PC-9 (cell line): ENCODE data around the gene FNDC3B. TPM values are rescaled to one million over a fixed set of nuclear protein-coding genes. Genes with fewer than 3 reads are reported as not detected.
A peak's percentile ranks its signal among the peaks of the same experiment; 100 is the strongest.

Source experiments
- BruUV-seq: library from RNA; stranded (reverse); fragments of 400-500 nt; replicated peaks from 2 replicates; lab custom pipeline; 2021; lab: Mats Ljungman, UMichigan
- CTCF ChIA-PET: fragments of 300-600 bp; sonication (Branson Sonifier 250); formaldehyde crosslinking; loops from one replicate; lab custom pipeline; 2022; ENCODE audit warnings: antibody characterized with exemption; lab: Charles Lee
- POLR2A ChIA-PET: fragments of 300-600 bp; sonication (Branson Sonifier 250); formaldehyde crosslinking; loops from one replicate; lab custom pipeline; 2022; ENCODE audit warnings: antibody characterized with exemption; ENCODE audit not compliant: unreplicated experiment; lab: Charles Lee
- DNase-seq, 2 experiments: peaks; one replicate each; pipeline versions ENCODE4 v3.0.0 to v3.0.0-alpha.2; 2015 to 2022; ENCODE audit warnings: mixed read lengths in 1 of 2
- H2AFZ ChIP-seq: fragments of 200-600 bp; sonication (generic); 2 replicates; pipeline ENCODE4 v1.8.1; 2017; ENCODE audit warnings: antibody characterized with exemption
- H3F3A ChIP-seq: fragments of 200-600 bp; sonication (generic); 2 replicates; pipeline ENCODE4 v1.8.1; 2017; ENCODE audit warnings: antibody characterized with exemption, mild to moderate bottlenecking, low read depth; ENCODE audit not compliant: insufficient read depth
- H3K27ac ChIP-seq: fragments of 200-600 bp; sonication (generic); 2 replicates; pipeline ENCODE4 v1.6.1; 2016; ENCODE audit warnings: mixed run types
- H3K27me3 ChIP-seq: fragments of 200-600 bp; sonication (generic); 2 replicates; pipeline ENCODE4 v1.6.1; 2016; ENCODE audit warnings: low read depth, mixed run types; ENCODE audit not compliant: insufficient read depth
- H3K36me3 ChIP-seq: fragments of 200-600 bp; sonication (generic); 2 replicates; pipeline ENCODE4 v1.6.1; 2016; ENCODE audit warnings: low read depth, mixed run types
- H3K4me1 ChIP-seq: fragments of 200-600 bp; sonication (generic); replicated peaks from 2 replicates; pipeline ENCODE4 v1.6.1; 2016; ENCODE audit warnings: mixed run types; ENCODE audit not compliant: insufficient read depth
- H3K4me2 ChIP-seq: fragments of 200-600 bp; sonication (generic); 2 replicates; pipeline ENCODE4 v1.6.1; 2017; ENCODE audit warnings: mixed run types
- H3K4me3 ChIP-seq: fragments of 200-600 bp; sonication (generic); 2 replicates; pipeline ENCODE4 v1.6.1; 2016; ENCODE audit warnings: mixed run types
- H3K79me2 ChIP-seq: fragments of 200-600 bp; sonication (generic); 2 replicates; pipeline ENCODE4 v1.6.1; 2017; ENCODE audit warnings: low read depth, mixed run types
- H3K9me2 ChIP-seq: fragments of 200-600 bp; sonication (generic); 2 replicates; pipeline ENCODE4 v1.8.1; 2017; ENCODE audit warnings: mild to moderate bottlenecking; ENCODE audit not compliant: insufficient read depth
- H3K9me3 ChIP-seq: fragments of 200-600 bp; sonication (generic); 2 replicates; pipeline ENCODE4 v1.8.1; 2016; ENCODE audit warnings: low read depth; ENCODE audit not compliant: insufficient read depth
- H4K20me1 ChIP-seq: fragments of 200-600 bp; sonication (generic); 2 replicates; pipeline ENCODE4 v1.8.1; 2017; ENCODE audit not compliant: insufficient read depth
- EZH2 ChIP-seq: fragments of 200-600 bp; sonication (generic); IDR thresholded peaks from 2 replicates; pipeline ENCODE4 v1.8.0; 2017; ENCODE audit warnings: antibody characterized with exemption, low read depth
- intact Hi-C: fragments of 100-400 bp; cut with micrococcal nuclease; formaldehyde crosslinking; loops from one replicate; pipeline ENCODE4 v1.10.0; 2022; ENCODE audit not compliant: unreplicated experiment
- total RNA-seq: library from RNA; stranded (reverse); gene quantifications from 2 replicates; pipeline ENCODE4 v1.2.3, GENCODE V29; 2021
- TF ChIP-seq, protein P1 (sequence below): fragments of 200-600 bp; sonication (generic); conservative IDR thresholded peaks from 2 replicates; pipeline ENCODE4 v1.6.1; 2017; ENCODE audit warnings: mixed run types, antibody characterized with exemption, mild to moderate bottlenecking, moderate library complexity

The FNDC3B gene
- total RNA-seq, 1 experiment from 2014 or later, result 106 TPM

DNA sequence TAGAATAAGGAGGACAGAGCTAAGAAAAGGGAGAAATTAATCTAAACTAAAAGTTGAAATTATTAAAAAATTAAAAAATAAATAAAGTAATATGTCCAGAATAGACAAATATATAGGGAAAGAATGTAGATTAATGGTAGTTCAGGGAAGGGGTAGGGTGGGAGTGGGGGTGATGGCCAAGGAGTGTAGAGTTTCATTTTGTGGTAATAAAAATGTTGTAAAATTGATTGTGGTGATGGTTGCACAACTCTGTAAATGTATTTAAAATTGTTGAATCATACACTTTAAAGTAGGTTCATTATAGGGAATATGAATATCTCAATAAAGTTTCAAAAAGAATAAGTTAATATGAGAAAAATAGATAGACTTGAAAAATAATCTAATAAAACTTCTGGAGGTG, 21.0 kb upstream of the FNDC3B start:
- Histone ChIP-seq H3K9me3 (peaks cover 6% of the 10 kb centered on the region), H2AFZ (no peak overlapping the region), H3K4me2 (no peak overlapping the region), H3K27me3 (no peaks in the 10 kb centered on the region), H3K36me3 (no peaks in the 10 kb centered on the region), H3K79me2 (no peaks in the 10 kb centered on the region), H3K4me3 (no peak overlapping the region), H3K4me1 (no peaks in the 10 kb centered on the region), H4K20me1 (no peaks in the 10 kb centered on the region), H3K27ac (no peak overlapping the region), H3F3A (no peaks in the 10 kb centered on the region), H3K9me2 (no peaks in the 10 kb centered on the region)
- CTCF ChIA-PET, result no interaction called here
- POLR2A ChIA-PET, result no interaction called here
- TF ChIP-seq, protein P1, sequence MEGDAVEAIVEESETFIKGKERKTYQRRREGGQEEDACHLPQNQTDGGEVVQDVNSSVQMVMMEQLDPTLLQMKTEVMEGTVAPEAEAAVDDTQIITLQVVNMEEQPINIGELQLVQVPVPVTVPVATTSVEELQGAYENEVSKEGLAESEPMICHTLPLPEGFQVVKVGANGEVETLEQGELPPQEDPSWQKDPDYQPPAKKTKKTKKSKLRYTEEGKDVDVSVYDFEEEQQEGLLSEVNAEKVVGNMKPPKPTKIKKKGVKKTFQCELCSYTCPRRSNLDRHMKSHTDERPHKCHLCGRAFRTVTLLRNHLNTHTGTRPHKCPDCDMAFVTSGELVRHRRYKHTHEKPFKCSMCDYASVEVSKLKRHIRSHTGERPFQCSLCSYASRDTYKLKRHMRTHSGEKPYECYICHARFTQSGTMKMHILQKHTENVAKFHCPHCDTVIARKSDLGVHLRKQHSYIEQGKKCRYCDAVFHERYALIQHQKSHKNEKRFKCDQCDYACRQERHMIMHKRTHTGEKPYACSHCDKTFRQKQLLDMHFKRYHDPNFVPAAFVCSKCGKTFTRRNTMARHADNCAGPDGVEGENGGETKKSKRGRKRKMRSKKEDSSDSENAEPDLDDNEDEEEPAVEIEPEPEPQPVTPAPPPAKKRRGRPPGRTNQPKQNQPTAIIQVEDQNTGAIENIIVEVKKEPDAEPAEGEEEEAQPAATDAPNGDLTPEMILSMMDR, result no peak
- no peak for TF ChIP-seq EZH2
- intact Hi-C loops, result no loop called here
- no peak for DNase-seq
- no TSS peak for BruUV-seq

DNA sequence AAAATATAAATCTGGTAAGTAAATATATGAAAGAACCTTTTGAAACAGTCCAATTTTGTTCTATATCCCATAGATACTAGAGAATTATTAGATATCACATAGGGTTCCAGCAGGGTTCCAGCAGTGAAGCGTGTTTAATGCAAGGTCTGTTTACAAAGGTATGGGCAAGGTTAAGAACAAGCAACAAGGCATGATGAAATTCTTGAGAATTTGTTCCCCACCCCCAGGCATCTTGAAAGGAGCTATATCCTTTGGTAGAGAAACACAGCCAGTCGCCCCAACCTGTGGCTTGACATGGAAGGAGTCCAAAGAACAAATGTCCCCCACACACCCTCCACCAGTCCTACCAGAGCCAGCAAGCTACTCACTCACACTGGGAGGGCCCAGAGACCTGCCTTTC, 18.6 kb upstream of the FNDC3B start:
- no TSS peak for BruUV-seq
- Histone ChIP-seq H3K4me1 (no peaks in the 10 kb centered on the region), H3K4me2 (no peak overlapping the region), H3F3A (no peaks in the 10 kb centered on the region), H3K9me2 (no peaks in the 10 kb centered on the region), H3K4me3 (no peak overlapping the region), H2AFZ (peak overlapping the region; percentile 42; the same call in 1 of the 2 replicates), H3K36me3 (no peaks in the 10 kb centered on the region), H3K9me3 (peaks cover 6% of the 10 kb centered on the region), H3K79me2 (no peaks in the 10 kb centered on the region), H4K20me1 (no peaks in the 10 kb centered on the region), H3K27me3 (no peaks in the 10 kb centered on the region), H3K27ac (no peak overlapping the region)
- TF ChIP-seq, protein P1, result no peak
- no peak for TF ChIP-seq EZH2
- ChIA-PET POLR2A (no interaction called here), CTCF (no interaction called here)
- intact Hi-C loops, result no loop called here
- no peak for DNase-seq

DNA sequence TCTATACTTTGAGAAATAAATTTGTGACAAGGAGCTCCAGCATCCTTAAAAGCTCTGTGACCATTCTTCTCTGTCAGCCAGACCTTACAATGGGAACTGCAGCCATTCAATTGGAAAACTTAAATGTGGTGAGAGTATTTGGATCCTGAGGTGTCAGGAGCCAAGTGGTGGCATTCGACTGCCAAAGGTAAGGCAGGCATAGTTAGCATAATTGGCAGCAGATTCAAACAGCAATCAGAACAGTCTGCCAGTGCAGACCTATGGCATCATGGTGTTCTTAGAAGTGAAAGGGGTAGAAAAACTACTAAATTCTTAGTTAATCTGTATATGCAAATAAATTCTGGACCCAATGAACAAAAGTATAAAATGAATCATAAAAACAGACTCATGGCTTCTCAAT, 18.2 kb upstream of the FNDC3B start:
- CTCF ChIA-PET, result no interaction called here
- intact Hi-C loops, result no loop called here
- no peak for DNase-seq
- H3F3A ChIP-seq, result no peaks in the 10 kb centered on the region
- no peak overlapping the region for H3K4me2 ChIP-seq
- H3K27me3 ChIP-seq, result no peaks in the 10 kb centered on the region
- no peaks in the 10 kb centered on the region for H4K20me1 ChIP-seq
- no peak overlapping the region for H3K27ac ChIP-seq
- POLR2A ChIA-PET, result no interaction called here
- H3K9me2 ChIP-seq, result no peaks in the 10 kb centered on the region
- TF ChIP-seq, protein P1, result no peak
- no peak for TF ChIP-seq EZH2
- no peak overlapping the region for H3K4me3 ChIP-seq
- H2AFZ ChIP-seq, result peak overlapping the region; percentile 42; the same call in 1 of the 2 replicates
- BruUV-seq, result no TSS peak
- H3K79me2 ChIP-seq, result no peaks in the 10 kb centered on the region
- H3K9me3 ChIP-seq, result peaks cover 6% of the 10 kb centered on the region
- no peaks in the 10 kb centered on the region for H3K36me3 ChIP-seq
- no peaks in the 10 kb centered on the region for H3K4me1 ChIP-seq
